Measurements from ENCODE around the gene KCNK6. TPM values are rescaled to one million over a fixed set of nuclear protein-coding genes. Genes with fewer than 3 reads are reported as not detected.

The KCNK6 gene
- total RNA-seq, 4 donors from 2014 or later: 0.67 to 4.4 (median 1.2) TPM

DNA sequence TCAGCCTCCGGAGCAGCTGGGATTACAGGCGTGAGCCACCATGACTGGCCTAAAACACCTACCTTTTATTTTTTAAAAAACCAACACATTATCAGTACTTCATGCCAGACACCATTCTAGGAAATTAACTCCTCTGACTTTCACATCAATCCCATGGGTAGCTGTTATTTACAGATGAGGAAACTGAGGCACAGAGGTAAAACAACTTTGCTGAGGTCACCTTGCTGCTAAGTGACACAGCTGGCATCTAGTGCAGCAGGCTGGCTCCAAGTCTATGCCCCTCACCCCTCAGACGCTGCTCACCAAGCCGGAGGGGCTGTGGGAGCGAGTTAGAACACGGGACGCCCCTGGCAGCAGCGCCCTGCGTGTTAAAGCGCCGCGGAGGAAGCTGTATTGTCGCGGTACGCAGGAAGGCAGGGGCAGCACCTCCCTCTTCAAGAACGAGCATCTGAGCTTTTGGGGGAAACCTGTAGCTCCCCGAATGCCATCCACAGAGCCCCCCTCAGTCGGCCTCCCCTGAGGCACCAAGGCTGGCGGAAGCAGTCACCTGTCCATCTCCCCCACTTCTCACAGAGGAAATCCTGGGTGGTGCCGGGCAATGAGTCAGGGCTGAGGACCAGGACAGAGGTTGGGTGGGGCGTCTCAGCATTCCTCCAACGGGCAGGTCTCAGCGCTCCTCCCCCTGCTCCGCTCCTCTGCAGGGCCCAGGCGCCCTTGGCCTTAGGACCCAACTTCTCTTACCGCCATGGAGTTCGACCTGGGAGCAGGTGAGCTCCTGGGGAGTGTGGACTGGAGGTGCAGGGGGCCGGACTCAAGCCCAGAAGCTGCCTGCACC lies 15.9 kb upstream of the KCNK6 start, which contains the start of gene C19orf33:
C19orf33 (plus strand) TSS at position 735 of the 835 bp plus-strand sequence; CDS start at position 746, 11 bp downstream.
- H3K4me3 ChIP-seq (replicated peaks in 1 of 3): no peak within 1 kb of the TSS
- WGBS, 2 donors: 45 to 63% methylated on average over 6 to 24 of the region's 28 CpGs

DNA sequence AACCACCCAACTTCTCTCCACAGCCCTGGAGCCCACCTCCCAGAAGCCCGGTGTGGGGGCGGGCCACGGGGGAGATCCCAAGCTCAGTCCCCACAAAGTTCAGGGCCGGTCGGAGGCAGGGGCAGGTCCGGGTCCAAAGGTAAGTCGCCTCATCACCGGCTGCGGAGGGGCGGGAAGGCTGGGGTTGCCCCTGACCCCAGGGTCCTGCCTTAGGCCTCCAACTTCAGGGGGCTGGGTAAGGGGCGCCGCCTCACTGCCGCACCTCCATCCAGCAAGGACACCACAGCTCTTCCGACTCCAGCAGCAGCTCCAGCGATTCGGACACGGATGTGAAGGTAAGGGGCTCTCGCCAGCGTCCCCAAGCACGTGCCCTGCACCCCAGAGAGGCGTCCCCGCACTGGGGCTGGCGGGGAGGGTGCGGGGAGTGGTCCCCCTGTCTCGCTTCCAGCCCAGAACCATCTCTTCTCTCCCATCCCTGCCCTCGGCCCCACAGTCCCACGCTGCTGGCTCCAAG lies 15.2 kb upstream of the KCNK6 start:
- Histone ChIP-seq H3K9me3 (no peaks in the 10 kb centered on the region), H3K4me1 (peaks cover 13 to 20% of the 10 kb centered on the region in 2 donors), H3K4me3 (replicated peaks in 1 of 3) (no peak overlapping the region), H3K27me3 (no peaks in the 10 kb centered on the region), H3K27ac (peak overlapping the region in 2 of 3 donors; percentile 11 to 28), H3K36me3 (no peaks in the 10 kb centered on the region)
- DNase-seq: no peak
- intact Hi-C loops (cut with DNase I): no loop called here
- 52 to 67% methylated on average over 19 to 20 of the region's 27 CpGs for WGBS, 2 donors
- TF ChIP-seq CTCF (IDR thresholded peaks at IDR 0.05): no peak
- no peak for TF ChIP-seq POLR2A (IDR thresholded peaks at IDR 0.05)

More for the DNA sequence above, 15.9 kb upstream of the KCNK6 start, which contains the start of gene C19orf33:
- peak within 1 kb of the TSS in 2 of 3 donors; percentile 11 to 28 for H3K27ac ChIP-seq
- DNase-seq: peak; percentile 67 to 74
- intact Hi-C loops (cut with DNase I): no loop called here
- H3K4me1 ChIP-seq: peaks cover 13 to 22% of the 10 kb centered on the region in 2 donors
- TF ChIP-seq POLR2A (IDR thresholded peaks at IDR 0.05) (no peak), CTCF (IDR thresholded peaks at IDR 0.05) (no peak)
- no peaks in the 10 kb centered on the region for H3K9me3 ChIP-seq
- no peaks in the 10 kb centered on the region for H3K27me3 ChIP-seq
- no peaks in the 10 kb centered on the region for H3K36me3 ChIP-seq

- H3K36me3 ChIP-seq: no peaks in the 10 kb centered on the region
- no peaks in the 10 kb centered on the region for H3K9me3 ChIP-seq
- intact Hi-C loops (cut with DNase I): no loop called here
- 20 to 43% methylated on average over 13 to 16 of the region's 29 CpGs for WGBS, 2 donors
- peak; percentile 90 for DNase-seq
- H3K27me3 ChIP-seq: no peaks in the 10 kb centered on the region
- H3K4me3 ChIP-seq (replicated peaks in 1 of 3): no peak overlapping the region
- H3K4me1 ChIP-seq: peaks cover 13 to 20% of the 10 kb centered on the region in 2 donors
- peak overlapping the region in 2 of 3 donors; percentile 13 to 28 for H3K27ac ChIP-seq
- TF ChIP-seq POLR2A (IDR thresholded peaks at IDR 0.05) (no peak), CTCF (IDR thresholded peaks at IDR 0.05) (no peak)
Measured at GRCh38 chr19:38304866-38305429, 14.7 kb upstream of the KCNK6 start.

GRCh38 chr19:38306236-38306635 lies 13.4 kb upstream of the KCNK6 start:
- no peak overlapping the region for H3K4me3 ChIP-seq (replicated peaks in 1 of 3)
- H3K27me3 ChIP-seq: no peaks in the 10 kb centered on the region
- no peak for DNase-seq
- TF ChIP-seq CTCF (IDR thresholded peaks at IDR 0.05): no peak
- no peak for TF ChIP-seq POLR2A (IDR thresholded peaks at IDR 0.05)
- peaks cover 13% of the 10 kb centered on the region in 2 donors for H3K4me1 ChIP-seq
- no peaks in the 10 kb centered on the region for H3K9me3 ChIP-seq
- WGBS, 2 donors: 92 to 98% methylated on average over 3 of the region's 3 CpGs
- H3K27ac ChIP-seq: no peak overlapping the region
- intact Hi-C loops (cut with DNase I): no loop called here
- no peaks in the 10 kb centered on the region for H3K36me3 ChIP-seq

Data from thyroid gland (tissue), 4 donors.